GM19324 (cell line): ENCODE data around the gene CDAN1.
"Not testable (repeated sequence)": the region's sequence is repeated elsewhere in the genome, so short reads cannot be mapped to it uniquely, and the experiment has no call there.

Source experiments
- ATAC-seq: cut with Tn5 transposase; IDR thresholded peaks from one replicate; pipeline ENCODE4 v1.9.1; 2021; ENCODE audit warnings: mild to moderate bottlenecking, moderate library complexity; ENCODE audit not compliant: unreplicated experiment, low FRiP score

Gene CDAN1

GRCh38 chr15:42736793-42737528 lies at the start of gene CDAN1:
TSS of gene CDAN1 (minus strand) at chr15:42737128. CDS start at chr15:42737102, 26 bp downstream.
- peak; percentile 82 for ATAC-seq

DNA sequence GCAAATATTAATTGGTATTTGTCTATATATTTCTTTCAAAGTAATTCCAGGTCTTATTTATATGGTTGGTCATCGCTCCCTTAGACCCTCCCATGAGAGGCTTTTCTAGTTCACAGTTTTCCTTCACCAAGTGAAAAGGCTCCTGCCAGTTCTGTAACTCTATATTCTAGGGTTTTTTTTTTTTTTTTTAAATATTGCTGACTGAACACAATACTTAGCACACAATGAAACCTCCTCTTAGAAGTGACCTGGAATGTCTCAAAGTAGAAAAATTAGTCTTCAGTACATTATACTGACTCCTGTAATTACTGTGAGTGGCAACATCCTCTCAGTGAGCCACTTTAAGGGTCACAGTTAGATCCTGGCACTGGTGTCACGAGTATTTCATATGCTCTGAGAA lies 48.6 kb upstream of the CDAN1 start:
- ATAC-seq, result no peak

- no peak for ATAC-seq
These were observed 47.8 kb upstream of the CDAN1 start for GRCh38 chr15:42784705-42785104.

GRCh38 chr15:42782716-42783115 lies 45.8 kb upstream of the CDAN1 start:
- no peak for ATAC-seq

- ATAC-seq, result no peak
These were observed 38.5 kb upstream of the CDAN1 start for GRCh38 chr15:42775416-42775815.

DNA sequence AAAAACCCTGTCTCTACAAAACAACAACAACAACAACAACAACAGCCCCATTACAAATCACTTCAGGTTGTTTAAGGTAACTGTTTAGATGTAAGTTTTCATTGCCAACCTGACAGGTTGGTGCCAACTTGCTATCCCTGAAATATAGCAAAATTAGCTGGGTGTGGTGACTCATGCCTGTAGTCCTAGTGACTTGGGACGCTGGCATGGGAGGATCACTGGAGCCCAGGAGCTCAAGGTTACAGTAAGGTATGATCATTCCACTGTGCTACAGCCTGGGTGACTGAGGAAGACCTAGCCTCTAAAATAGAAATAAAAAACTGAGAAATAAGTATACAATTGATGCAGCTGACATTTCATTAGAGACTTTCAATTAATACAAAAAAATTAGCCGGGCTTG lies 36.0 kb upstream of the CDAN1 start:
- no peak for ATAC-seq

GRCh38 chr15:42772144-42772543 lies 35.2 kb upstream of the CDAN1 start:
- no peak for ATAC-seq

DNA sequence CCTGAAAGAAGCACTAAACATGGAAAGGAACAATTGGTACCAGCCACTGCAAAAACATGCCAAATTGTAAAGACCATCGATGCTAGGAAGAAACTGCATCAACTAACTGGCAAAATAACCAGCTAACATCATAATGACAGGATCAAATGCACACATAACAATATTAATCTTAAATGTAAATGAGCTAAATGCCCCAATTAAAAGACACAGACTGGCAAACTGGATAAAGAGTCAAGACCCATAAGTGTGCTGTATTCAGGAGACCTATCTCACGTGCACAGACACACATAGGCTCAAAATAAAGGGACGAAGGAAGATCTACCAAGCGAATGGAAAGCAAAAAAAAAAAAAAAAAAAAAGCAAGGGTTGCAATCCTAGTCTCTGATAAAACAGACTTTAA lies 29.2 kb upstream of the CDAN1 start:
- ATAC-seq, result not testable (repeated sequence)

- ATAC-seq, result not testable (repeated sequence)
These were observed 27.3 kb upstream of the CDAN1 start for GRCh38 chr15:42764154-42764731.

DNA sequence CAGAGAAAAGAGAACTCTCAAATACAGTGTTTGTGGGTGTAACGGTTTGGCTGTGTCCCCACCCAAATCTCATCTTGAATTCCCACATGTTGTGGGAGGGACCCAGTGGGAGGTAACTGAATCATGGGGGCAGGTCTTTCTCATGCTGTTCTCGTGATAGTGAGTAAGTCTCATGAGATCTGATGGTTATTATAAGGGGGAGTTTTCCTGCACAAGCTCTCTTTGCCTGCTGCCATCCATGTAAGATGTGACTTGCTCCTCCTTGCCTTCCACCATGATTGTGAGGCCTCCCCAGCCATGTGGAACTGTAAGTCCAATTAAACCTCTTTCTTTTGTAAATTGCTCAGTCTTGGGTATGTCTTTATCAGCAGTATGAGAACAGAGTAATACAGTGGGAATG lies 24.9 kb upstream of the CDAN1 start:
- ATAC-seq, result not testable (repeated sequence)

GRCh38 chr15:42760759-42761158 lies 23.8 kb upstream of the CDAN1 start:
- no peak for ATAC-seq

DNA sequence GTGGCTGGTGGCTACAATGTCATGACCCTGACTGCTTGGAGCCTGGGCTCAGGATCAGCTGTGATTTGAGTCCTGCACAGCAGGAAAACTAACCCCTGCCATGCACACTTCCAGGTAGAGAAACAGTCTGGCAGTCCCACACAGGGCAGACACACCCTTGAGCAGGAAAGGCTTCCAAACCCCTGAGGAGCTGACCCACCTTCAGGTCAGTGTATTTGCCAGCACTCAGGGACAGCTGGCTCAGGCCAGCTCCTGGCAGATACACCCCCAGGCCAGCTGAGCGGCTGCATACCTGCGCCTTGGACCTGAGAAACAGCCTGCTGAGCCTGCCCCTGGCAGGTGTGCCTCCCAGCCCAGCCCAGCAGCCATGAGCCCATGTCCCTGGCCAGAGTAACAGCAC lies 22.2 kb upstream of the CDAN1 start:
- no peak for ATAC-seq

GRCh38 chr15:42750306-42750705 lies 13.4 kb upstream of the CDAN1 start:
- no peak for ATAC-seq

GRCh38 chr15:42749266-42749665 lies 12.3 kb upstream of the CDAN1 start:
- no peak for ATAC-seq

- ATAC-seq, result no peak
These were observed 7.3 kb upstream of the CDAN1 start for GRCh38 chr15:42744195-42744594.

- no peak for ATAC-seq
These were observed 5.2 kb upstream of the CDAN1 start for GRCh38 chr15:42742149-42742548.

DNA sequence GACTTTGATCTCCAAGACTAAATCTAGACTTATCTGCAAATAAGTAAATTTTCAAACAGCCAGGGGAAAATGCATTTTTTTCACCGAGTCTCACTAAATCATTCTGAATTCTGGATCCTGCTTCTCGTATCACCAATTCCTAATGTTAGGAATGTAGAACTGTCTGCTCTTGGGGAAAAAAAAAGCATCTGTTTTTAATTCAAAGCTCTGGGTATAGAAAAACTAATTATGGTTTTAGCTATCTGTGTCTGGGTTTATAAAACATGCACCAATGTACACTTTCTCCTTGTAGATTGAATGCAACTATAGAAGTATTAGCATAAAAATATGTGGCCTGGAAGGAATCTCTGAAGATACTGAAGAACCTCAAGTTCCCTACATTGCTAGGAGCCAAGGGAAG lies 4.8 kb upstream of the CDAN1 start:
- ATAC-seq, result no peak

DNA sequence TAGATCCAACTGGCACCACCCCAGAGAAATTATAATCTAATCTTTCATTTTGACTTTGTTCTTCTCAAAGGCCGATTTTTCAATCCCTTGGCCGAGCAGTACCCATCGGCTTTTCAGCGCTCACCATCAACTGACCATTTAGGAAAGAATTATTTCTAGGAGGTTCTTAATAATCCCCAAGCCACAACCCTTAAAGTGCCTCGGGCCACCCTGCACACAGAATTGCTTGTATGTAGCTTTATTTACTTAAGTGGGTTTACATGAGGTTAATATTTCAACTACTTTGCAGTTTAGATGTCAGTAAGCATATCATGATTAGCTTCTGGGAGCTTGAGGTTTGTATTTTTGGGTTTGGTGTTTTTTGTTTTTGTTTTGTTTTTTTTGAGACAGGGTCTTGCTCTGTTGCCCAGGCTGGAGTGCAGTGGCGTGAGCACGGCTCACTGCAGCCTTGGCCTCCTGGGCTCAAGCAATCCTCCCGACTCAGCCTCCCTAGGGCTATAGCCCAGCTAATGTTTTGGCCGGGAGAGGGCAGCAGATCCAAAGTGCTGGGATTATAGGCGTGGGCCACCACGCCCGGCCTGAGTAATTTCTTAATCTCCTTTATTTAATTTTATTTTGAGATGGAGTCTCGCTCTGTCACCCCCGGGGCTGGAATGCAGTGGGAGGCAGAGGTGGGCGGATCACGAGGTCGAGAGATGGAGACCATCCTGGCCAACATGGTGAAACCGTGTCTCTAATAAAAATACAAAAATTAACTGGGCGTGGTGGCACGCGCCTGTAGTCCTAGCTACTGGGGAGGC lies 801 bp upstream of the CDAN1 start:
- ATAC-seq, result no peak

DNA sequence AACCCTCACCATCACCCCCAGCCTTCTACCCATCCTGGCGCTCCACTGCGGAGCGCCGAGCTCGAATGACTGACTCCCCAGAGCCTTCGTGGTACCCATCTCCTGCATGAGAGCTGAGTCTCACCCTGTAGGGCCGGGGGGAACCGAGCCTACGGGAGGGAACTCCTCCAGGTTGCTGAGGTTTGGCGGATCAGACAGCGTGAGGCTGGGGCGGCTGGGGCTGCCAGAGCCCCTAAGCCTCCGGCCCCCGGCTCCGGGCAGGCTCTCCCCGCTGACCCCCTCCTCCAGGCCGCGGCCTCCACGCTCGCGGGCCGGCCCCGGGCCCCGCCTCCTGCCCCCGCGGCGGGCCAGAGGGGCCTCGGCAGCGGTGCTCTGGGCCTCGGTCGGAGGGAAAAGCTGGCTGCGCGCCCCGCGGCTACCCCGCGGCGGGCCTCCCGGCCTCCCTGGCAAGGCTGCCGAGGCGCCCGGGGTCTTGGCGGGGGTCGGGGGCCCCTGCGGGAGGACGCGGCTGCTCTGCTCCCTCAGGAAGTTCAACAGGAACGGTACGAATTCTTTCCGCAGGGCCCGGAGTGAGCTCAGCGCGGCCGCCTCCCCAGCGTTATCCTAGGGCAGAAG lies 643 bp downstream of the CDAN1 start:
- ATAC-seq, result peak; percentile 28

DNA sequence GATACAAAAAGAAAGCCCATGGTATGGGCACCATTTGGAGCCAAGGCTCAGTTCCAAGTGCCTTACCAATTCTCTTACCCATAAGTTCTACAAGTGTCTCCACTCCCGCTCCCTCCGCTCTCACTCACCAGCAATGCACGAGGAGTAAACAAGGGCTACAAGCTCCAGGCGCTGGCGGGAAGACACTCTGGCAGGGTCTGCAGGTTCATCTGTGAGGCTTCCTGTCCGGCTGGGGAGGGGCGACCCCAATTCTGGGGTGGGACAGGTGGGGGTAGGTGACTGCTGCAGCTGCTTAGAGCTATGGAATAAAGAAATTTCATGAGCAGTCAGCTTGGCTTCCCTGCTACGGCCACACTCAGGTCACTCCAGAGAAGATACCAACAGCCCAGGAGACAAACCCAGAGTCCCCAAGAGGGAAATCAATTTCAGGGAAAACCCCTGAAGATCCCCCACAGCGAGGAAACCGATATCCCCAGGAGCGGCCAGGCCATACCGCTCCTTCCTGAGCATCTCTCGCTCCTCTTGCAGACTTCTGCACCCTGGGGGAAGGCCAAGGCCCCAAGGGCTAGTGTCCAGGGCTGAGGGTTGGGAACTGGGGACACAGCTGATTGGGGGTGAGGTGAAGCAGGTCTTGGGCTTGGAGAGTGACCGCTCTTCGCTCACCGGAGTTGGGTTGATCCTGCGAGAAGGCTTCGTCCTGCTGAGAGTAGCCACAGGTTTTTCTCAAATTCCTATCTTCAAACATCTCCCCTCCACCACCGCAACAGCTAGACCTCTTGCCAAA lies 1.4 kb downstream of the CDAN1 start:
- ATAC-seq, result no peak
